Suprapubic skin (tissue), 4 donors: ENCODE measurements around the gene KRT72.

Experiments
- CTCF ChIP-seq, 2 donors: fragments of 200-600 bp in 1 of 2; fragments of 450-650 bp in 1 of 2; sonication (generic) in 1 of 2; IDR thresholded peaks; one replicate each; pipeline ENCODE4 v1.5.1; 2016 to 2019; ENCODE audit warnings: antibody characterized with exemption in 2 of 2, mild to moderate bottlenecking in 1 of 2, moderate library complexity in 1 of 2
- EP300 ChIP-seq: sonication (generic); formaldehyde crosslinking; IDR thresholded peaks from one replicate; pipeline ENCODE4 v1.6.1; 2017; ENCODE audit warnings: antibody characterized with exemption
- POLR2A ChIP-seq, 2 donors: fragments of 450-650 bp; IDR thresholded peaks; one replicate each; pipeline ENCODE4 v1.6.1; 2017; ENCODE audit warnings: antibody characterized with exemption in 2 of 2, mild to moderate bottlenecking in 2 of 2, moderate library complexity in 2 of 2
- POLR2AphosphoS5 ChIP-seq, 3 donors: sonication (generic); formaldehyde crosslinking; IDR thresholded peaks; one replicate each; pipeline ENCODE4 v1.6.1; 2017; ENCODE audit warnings: antibody characterized with exemption in 3 of 3

GRCh38 chr12:52604859-52605258 is 3.6 kb upstream of the KRT72 start:
- no peak for TF ChIP-seq CTCF (IDR thresholded peaks at IDR 0.05)
- no peak for TF ChIP-seq POLR2AphosphoS5 (IDR thresholded peaks at IDR 0.05)
- TF ChIP-seq EP300, result no peak
- TF ChIP-seq POLR2A (IDR thresholded peaks at IDR 0.05), result no peak
